Measurements from ENCODE around the gene BTK. TPM values are rescaled to one million over a fixed set of nuclear protein-coding genes. Genes with fewer than 3 reads are reported as not detected.

BTK gene
- not detected in 2 replicates for total RNA-seq

DNA sequence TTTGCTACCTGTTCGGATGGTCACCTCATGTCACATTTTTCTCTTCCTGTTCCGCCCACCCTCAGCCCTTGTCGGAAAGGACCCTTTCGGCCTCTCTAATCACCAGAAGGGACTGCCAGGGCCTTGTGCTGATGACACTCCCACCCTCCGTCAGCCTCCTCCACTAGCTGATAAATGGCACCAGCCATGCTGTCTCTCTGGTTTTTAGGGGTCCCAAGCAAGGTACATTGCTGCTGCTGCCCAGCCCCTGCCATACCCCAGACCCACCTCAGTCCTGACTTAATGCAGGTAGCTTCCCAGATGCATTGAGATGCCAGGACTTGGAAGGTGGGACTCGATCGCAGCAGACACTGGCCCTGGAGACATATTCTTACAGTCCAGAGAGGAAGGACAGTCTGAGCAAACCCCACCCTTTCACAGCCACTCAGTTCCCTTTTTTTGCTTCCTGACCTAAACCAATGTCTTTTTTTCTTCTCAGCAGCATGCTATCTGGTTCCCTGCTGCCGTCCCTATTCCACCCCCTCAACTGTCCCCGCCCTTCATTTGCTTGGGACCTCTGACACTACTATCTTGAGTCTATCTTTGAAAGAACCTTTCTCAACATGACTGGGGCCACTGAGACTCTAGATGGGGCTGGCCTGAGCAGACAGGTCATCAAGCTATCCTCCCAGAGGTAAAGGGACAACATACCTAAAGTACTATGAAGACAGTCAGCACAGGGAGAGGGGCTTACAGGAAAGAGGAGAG is at the start of gene BTK:
TSS of gene BTK (minus strand) at position 397 of the 747 bp plus-strand sequence. CDS start 10,907 bp downstream, outside the sequence.

DNA sequence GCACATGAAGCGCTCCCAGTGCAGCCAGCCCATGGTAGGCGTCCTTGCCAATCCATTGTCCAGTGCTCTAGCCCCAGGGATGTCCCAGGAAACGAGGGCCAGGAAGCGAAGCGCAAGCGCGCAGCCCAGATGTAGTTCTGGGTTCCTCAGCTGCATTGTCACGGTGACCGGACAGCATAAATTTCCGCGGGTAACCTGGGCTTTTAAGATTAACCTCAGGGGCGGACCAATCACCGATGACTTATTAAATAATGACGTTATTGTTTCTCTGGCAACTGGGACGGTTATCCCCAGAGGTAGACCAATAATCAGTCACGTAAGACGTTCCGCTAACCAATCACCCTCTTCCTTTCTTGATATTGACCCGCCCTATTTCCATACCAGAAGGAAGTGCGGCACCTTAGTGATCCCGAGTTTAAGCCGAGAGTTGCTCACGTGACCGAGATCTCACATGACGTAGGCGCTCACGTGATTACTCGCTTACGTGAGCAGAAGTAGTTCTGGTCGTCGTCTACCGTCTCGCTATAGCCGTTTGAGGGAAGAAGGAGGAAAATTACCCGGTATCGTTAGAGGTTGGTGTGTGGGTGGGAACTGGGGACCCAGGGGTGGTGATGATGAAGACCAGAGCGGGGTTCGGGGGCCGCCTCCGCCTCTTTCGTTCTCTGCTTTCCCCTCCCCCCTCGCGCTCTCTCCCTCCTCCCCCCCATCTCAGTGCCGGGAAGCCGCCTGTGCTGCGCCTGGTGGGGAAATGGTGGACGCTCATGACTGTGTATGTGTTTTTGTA is 21.9 kb upstream of the BTK start, which contains the start of the genes GLA and HNRNPH2:
TSS of gene GLA (minus strand) at position 178 of the 784 bp plus-strand sequence. CDS start at position 156, 22 bp downstream.
TSS of gene HNRNPH2 (plus strand) at position 475 of the 784 bp plus-strand sequence. CDS start 3,767 bp downstream, outside the sequence.

DNA sequence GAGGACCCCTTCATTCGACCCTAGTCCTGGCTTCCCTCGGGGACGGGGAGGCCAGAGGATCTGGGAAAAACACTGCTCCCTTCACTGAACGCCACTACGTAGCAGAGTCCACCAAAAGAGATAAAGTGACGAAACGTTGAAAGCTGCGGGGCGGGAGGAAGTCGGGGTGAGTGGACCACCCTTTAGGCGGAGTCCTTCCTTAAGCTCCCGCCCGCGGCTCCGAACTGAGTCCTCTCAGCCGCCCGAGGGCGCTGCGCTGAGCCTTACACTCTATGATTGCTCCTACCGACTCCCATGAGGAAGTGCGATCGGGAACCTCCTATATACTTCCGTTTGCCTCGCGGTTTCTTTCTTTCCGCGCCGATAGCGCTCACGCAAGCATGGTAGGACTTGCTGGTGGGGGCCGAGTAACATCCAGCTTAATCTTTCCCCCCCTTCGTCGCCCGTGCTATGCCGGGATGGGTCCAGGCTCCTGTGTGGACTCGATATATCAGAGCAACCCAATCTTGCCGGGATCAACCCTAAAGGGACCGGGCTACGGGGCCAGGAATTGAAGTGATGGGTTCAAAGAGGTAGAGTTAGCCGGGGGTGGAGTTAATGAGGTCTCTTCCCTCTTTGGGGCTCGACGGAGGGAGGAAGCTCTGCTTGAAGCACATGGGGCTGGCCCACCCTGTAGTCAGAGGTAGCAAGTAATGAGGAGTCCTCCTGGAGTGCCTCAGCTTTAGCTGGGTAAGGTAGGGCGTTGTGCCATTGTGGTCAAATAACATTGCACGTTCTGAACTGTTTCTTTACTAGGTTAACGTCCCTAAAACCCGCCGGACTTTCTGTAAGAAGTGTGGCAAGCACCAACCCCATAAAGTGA is 4.9 kb upstream of the BTK start, which contains the start of gene RPL36A:
TSS of gene RPL36A (plus strand) at position 348 of the 862 bp plus-strand sequence. CDS start at position 381, 33 bp downstream.

DNA sequence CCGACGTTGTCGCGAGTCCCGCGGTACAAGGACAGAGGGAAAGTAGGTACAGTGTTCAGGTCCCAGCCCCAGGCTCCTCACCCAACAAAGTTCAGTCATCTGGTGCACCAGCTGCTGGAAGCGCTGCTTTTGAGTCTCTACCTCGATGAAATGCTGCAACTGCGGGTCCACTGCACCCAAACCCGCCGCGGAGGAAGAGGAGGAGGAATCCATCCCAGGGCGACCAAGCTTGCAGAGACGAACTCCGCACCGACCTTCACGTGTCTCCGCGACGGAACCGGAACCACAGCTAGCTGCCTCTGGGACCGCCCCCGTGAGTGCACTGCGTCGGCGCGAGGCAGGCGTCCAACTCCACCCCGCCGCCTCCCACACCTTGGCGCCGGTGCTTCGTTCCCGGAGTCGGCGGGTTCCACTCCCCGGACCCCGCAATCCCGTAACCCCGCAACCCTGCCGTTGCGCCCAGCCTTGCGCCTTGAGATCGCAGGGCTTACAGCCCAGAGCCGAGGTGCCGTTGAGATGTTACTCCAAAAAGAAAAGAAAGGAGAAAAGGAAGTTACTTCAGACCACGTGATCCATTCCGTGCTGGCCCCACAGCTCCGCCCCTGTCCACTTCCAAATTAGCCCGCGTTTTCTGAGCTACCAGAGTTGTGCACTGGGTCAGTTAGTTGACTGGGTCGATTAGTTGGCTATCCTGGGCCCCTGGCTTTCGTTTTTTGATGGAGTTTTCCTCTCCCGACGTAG is 37.4 kb downstream of the BTK start, which contains the start of gene TIMM8A:
TSS of gene TIMM8A (minus strand) at position 291 of the 741 bp plus-strand sequence. CDS start at position 213, 78 bp downstream.

Other genes starting within 250 kb of the BTK start
- gene DRP2, start 166.4 kb downstream of the BTK start, total RNA-seq, result under 0.01 TPM in 2 replicates
- gene TAF7L, start 94.9 kb downstream of the BTK start, total RNA-seq, result 0.21 and 0.24 TPM in 2 replicates
- gene TIMM8A, start 37.4 kb downstream of the BTK start, total RNA-seq, result 4.1 and 4.9 TPM in 2 replicates
- gene RPL36A, start 4.8 kb upstream of the BTK start, total RNA-seq, result 349 and 594 TPM in 2 replicates
- gene GLA, start 21.7 kb upstream of the BTK start, total RNA-seq, result 13.4 and 29.9 TPM in 2 replicates
- gene HNRNPH2, start 22.0 kb upstream of the BTK start, total RNA-seq, result 47.1 and 54.5 TPM in 2 replicates
- 0.43 and 0.72 TPM in 2 replicates for gene ARMCX4, start 99.3 kb upstream of the BTK start, total RNA-seq
- 7.2 and 15.7 TPM in 2 replicates for gene ARMCX1, start 164.4 kb upstream of the BTK start, total RNA-seq
- 15.1 and 21.0 TPM in 2 replicates for gene ARMCX6, start 231.8 kb upstream of the BTK start, total RNA-seq
- 24.3 and 36.4 TPM in 2 replicates for gene ARMCX3, start 237.0 kb upstream of the BTK start, total RNA-seq